Esophagus squamous epithelium (tissue), 5 donors: Measurements from ENCODE around the gene FAM181B. TPM values are rescaled to one million over a fixed set of nuclear protein-coding genes. Genes with fewer than 3 reads are reported as not detected.
A peak's percentile ranks its signal among the peaks of the same experiment; 100 is the strongest.

Experiments used
- DNase-seq: peaks from one replicate; lab custom pipeline; 2025; lab: John Stamatoyannopoulos, UW
- H3K27ac ChIP-seq, 4 donors: fragments of 200-600 bp; sonication (generic); one replicate each; pipeline ENCODE4 v1.5.1; 2016 to 2019; ENCODE audit warnings: mild to moderate bottlenecking in 1 of 4
- H3K27me3 ChIP-seq, 4 donors: fragments of 200-600 bp; sonication (generic); 1 replicate in 3 of 4; 2 replicates in 1 of 4; pipeline versions ENCODE4 v1.5.1 to v1.6.0; 2017 to 2021; ENCODE audit warnings: antibody characterized with exemption in 1 of 4
- H3K36me3 ChIP-seq, 3 donors: fragments of 200-600 bp; sonication (generic); one replicate each; pipeline ENCODE4 v1.5.1; 2016 to 2019
- H3K4me1 ChIP-seq, 3 donors: fragments of 200-600 bp; sonication (generic); one replicate each; pipeline ENCODE4 v1.5.1; 2017 to 2019
- H3K4me3 ChIP-seq, 4 donors: fragments of 200-600 bp; sonication (generic); 1 replicate in 3 of 4; 2 replicates in 1 of 4; pipeline ENCODE4 v1.5.1; 2016 to 2019; ENCODE audit warnings: mild to moderate bottlenecking in 2 of 4, moderate library complexity in 1 of 4
- H3K9me3 ChIP-seq, 3 donors: fragments of 200-600 bp; sonication (generic); one replicate each; pipeline ENCODE4 v1.5.1; 2016 to 2019
- POLR2A ChIP-seq, 4 donors: fragments of 450-650 bp; IDR thresholded peaks; one replicate each; pipeline ENCODE4 v1.6.1; 2017; ENCODE audit warnings: antibody characterized with exemption in 4 of 4, mild to moderate bottlenecking in 4 of 4, moderate library complexity in 3 of 4
- WGBS, 2 donors: methylation state at CpG; one replicate each; pipeline ENCODE4 v1.1.5; 2018; 5-methylcytosine and 5-hydroxymethylcytosine counted together
- intact Hi-C: fragments of 100-400 bp; cut with DNase I; formaldehyde crosslinking; loops from one replicate; pipeline ENCODE4 v1.15.0; 2022
- total RNA-seq, 4 donors: library from RNA; depleted of rRNA; stranded (reverse); fragments of >200 nt; gene quantifications; one replicate each; pipeline ENCODE4 v1.1.0, GENCODE V29; 2016
- TF ChIP-seq, protein P1 (sequence below), 6 experiments: fragments of 450-650 bp in 4 of 6; fragments of 200-600 bp in 2 of 6; sonication (generic) in 2 of 6; IDR thresholded peaks; one replicate each; pipeline ENCODE4 v1.5.1; 2016 to 2019; ENCODE audit warnings: antibody characterized with exemption in 6 of 6, mild to moderate bottlenecking in 4 of 6, moderate library complexity in 4 of 6
- donor health status: DM: yes; HTN: yes; CAD: no.

The FAM181B gene
- total RNA-seq: under 1 TPM; 0.13 to 0.57 (median 0.34) TPM

DNA sequence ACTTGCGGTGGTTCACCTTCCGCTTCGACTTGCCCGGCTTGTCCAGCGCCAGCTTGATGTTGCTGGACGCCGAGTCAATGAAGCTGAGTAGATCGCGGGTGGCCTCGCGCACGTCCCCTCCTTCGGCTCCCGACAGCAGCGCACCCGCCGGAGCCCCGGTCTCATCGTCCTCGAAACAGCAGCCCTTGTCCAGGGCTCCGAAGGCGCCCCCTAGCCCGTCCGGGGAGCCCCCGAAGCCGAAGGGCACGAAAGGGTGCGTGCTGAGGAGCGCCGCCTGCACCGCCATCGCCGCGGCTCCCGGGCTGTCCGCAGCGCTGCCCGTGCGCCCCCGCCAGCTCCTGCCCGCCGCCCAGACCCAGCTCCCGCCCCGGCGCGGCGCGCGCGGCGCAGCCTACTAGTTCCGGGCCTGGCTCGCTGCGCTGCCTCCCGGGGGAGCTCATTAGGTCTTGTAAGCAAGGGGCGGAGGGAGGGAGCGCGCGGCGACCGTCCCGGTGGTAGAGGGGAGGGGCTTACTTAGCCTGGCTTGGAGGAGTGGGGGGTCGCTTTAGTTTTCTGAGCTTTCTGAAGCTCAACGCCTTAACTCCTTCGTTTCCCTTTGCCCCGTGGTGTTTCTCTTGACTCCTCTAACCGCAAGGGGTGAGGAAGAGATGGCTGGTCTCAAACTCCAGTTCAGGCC is at the start of gene FAM181B:
Gene FAM181B (minus strand): TSS at position 421 of the 676 bp plus-strand sequence. CDS start 135 bp downstream, at position 286.
- DNase-seq: no peak
- Histone ChIP-seq H3K4me1 (peaks cover 0 to 20% (median 0%) of the 10 kb centered on the region in 3 donors), H3K9me3 (no peaks in the 10 kb centered on the region), H3K36me3 (no peaks in the 10 kb centered on the region), H3K4me3 (peak within 1 kb of the TSS; percentile 45 to 75 (median 60)), H3K27me3 (peaks cover 0 to 69% (median 6%) of the 10 kb centered on the region in 4 donors), H3K27ac (peak within 1 kb of the TSS in 3 of 4 donors; percentile 51 to 66 (median 65))
- TF ChIP-seq, protein P1, sequence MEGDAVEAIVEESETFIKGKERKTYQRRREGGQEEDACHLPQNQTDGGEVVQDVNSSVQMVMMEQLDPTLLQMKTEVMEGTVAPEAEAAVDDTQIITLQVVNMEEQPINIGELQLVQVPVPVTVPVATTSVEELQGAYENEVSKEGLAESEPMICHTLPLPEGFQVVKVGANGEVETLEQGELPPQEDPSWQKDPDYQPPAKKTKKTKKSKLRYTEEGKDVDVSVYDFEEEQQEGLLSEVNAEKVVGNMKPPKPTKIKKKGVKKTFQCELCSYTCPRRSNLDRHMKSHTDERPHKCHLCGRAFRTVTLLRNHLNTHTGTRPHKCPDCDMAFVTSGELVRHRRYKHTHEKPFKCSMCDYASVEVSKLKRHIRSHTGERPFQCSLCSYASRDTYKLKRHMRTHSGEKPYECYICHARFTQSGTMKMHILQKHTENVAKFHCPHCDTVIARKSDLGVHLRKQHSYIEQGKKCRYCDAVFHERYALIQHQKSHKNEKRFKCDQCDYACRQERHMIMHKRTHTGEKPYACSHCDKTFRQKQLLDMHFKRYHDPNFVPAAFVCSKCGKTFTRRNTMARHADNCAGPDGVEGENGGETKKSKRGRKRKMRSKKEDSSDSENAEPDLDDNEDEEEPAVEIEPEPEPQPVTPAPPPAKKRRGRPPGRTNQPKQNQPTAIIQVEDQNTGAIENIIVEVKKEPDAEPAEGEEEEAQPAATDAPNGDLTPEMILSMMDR (IDR thresholded peaks at IDR 0.05): no peak
- no peak for TF ChIP-seq POLR2A (IDR thresholded peaks at IDR 0.05)
- WGBS, 2 donors: 1 to 25% methylated on average over 3 to 23 of the region's 67 CpGs
- intact Hi-C loops: no loop called here

DNA sequence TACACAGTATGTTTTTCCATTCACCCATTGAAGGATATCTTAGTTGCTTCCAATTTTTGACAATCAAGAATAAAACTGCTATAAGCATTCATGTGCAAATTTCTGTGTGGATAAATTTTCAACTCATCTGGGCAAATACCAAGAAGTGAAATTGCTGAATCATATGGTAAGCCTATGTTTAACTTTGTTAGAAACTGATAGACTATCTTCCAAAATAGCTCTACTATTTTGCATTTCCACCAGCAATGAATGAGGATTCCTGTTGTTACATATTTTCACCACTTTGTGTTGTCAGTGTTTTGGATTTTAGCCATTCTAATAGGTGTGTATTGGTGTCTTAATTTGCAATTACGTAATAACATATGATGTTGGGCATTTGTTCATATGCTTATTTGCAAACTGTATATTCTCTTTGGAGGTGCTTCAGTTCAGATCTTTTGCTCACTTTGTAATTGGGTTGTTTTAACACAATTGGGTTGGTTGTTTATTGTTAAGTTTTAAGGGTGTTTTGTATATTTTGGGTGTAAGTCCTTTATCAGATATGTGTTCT is 49.2 kb upstream of the FAM181B start:
- Histone ChIP-seq H3K27me3 (no peaks in the 10 kb centered on the region), H3K27ac (no peak overlapping the region), H3K36me3 (no peaks in the 10 kb centered on the region), H3K4me3 (no peak overlapping the region), H3K4me1 (no peaks in the 10 kb centered on the region), H3K9me3 (no peaks in the 10 kb centered on the region)
- intact Hi-C loops: no loop called here
- no peak for DNase-seq
- TF ChIP-seq POLR2A (IDR thresholded peaks at IDR 0.05): no peak
- 76 to 96% methylated on average over 1 of the region's 1 CpG for WGBS, 2 donors

DNA sequence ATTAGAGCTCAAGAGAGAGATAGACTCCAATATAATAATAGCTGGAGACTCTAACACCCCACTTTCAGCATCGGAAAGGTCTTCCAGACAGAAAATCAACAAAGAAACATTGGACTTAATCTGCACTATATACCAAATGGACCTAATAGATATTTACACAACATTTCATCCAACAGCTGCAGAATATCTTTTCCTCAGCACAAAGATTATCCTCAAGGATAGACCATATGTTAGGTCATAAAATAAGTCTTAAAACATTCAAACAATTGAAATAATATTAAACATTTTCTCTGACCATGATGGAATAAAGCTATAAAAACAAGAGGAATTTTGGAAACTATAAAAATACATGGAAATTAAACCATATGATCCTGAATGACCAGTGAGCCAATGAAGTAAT is 45.1 kb upstream of the FAM181B start:
- intact Hi-C loops: no loop called here
- DNase-seq: no peak
- H3K9me3 ChIP-seq: no peaks in the 10 kb centered on the region
- no peak overlapping the region for H3K4me3 ChIP-seq
- 65 to 69% methylated on average over 1 of the region's 1 CpG for WGBS, 2 donors
- no peaks in the 10 kb centered on the region for H3K4me1 ChIP-seq
- TF ChIP-seq, protein P1 (IDR thresholded peaks at IDR 0.05): no peak
- no peak for TF ChIP-seq POLR2A (IDR thresholded peaks at IDR 0.05)
- H3K27ac ChIP-seq: no peak overlapping the region
- H3K27me3 ChIP-seq: no peaks in the 10 kb centered on the region
- no peaks in the 10 kb centered on the region for H3K36me3 ChIP-seq

DNA sequence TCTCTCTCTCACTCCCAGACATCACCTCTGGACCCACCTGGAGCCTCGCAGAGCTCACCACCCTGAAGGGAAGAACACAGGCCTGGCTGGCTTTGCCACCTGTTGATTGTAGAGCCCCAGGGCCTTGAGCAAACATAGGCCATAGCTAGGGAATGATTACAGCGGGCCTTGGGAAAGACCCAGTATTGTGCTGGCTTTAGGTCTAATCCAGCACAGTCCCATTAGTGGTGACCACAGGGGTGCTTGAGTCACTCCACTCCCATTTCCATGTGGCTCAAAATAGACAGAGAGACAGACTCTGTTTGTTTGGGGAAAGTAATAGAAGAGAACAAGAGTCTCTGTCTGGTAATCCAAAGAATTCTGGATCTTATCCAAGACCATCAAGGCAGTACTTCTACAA is 42.7 kb upstream of the FAM181B start:
- H3K27ac ChIP-seq: no peak overlapping the region
- DNase-seq: no peak
- H3K27me3 ChIP-seq: no peaks in the 10 kb centered on the region
- WGBS, 2 donors: 79 to 80% methylated on average over 1 to 2 of the region's 2 CpGs
- no peaks in the 10 kb centered on the region for H3K9me3 ChIP-seq
- no peak for TF ChIP-seq POLR2A (IDR thresholded peaks at IDR 0.05)
- TF ChIP-seq, protein P1 (IDR thresholded peaks at IDR 0.05): no peak
- intact Hi-C loops: no loop called here
- H3K4me3 ChIP-seq: no peak overlapping the region
- H3K4me1 ChIP-seq: no peaks in the 10 kb centered on the region
- H3K36me3 ChIP-seq: no peaks in the 10 kb centered on the region

GRCh38 chr11:82775736-82776346 is 42.2 kb upstream of the FAM181B start:
- Histone ChIP-seq H3K36me3 (no peaks in the 10 kb centered on the region), H3K4me3 (no peak overlapping the region), H3K9me3 (no peaks in the 10 kb centered on the region), H3K27me3 (no peaks in the 10 kb centered on the region), H3K27ac (no peak overlapping the region), H3K4me1 (no peaks in the 10 kb centered on the region)
- TF ChIP-seq, protein P1 (IDR thresholded peaks at IDR 0.05): peak in 5 of 6 experiments; percentile 19 to 56 (median 33)
- no peak for TF ChIP-seq POLR2A (IDR thresholded peaks at IDR 0.05)
- no peak for DNase-seq
- intact Hi-C loops: no loop called here
- 52 to 66% methylated on average over 3 of the region's 3 CpGs for whole genome bisulfite sequencing, 2 donors
